ENCODE measurements around the gene ANTXRL.
"Not testable (repeated sequence)": the region's sequence is repeated elsewhere in the genome, so short reads cannot be mapped to it uniquely, and the experiment has no call there.

Gene ANTXRL

DNA sequence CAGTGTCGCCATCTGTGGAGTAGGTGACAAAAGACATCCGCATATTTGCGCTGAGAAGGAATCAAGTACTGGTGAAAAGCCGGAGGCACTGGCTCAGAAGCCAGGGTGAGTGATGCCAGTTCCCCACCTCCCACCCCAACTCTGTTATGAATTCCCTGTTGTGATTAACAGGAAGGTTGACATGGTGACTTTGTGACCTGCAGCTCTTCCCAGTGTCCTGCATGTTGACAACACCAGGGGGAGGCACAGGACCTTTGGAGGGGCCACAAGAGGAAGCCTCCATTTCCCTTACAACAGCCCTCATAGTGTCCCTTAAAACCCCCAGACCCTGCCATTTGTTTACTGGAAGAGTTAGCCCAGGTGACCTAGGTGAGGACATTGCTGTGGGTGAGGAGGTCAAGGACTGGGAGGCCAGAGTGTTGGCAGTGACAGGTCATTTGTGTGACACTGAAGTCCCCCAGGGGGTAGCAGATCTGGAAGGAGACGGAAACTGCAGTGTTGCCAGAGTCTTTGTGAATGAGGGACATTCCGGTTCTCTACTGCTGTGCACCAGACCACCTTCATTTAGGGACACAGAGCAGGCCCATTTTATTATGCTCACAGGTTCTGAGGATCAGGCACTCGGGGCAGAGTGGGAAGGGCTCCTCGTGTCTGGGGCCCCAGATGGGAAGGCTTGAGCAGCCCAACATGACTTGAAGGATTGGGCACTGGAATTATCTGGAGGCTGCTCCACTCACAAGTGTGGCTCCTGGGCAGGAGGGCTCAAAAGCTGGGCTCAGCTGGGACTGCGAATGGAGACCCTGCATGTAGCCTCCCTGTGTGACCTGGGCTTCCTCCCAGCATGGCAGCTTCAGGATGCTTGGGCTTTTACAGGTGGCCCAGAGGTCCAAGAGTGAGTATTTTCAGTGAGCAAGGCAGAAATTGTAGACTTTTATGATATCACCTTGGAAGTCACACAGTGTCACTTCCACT lies 13.0 kb upstream of the ANTXRL start:
- no peak for DNase-seq

- DNase-seq = no peak
These were observed 9.0 kb upstream of the ANTXRL start for GRCh38 chr10:46277840-46278239.

GRCh38 chr10:46282421-46282831 lies 4.4 kb upstream of the ANTXRL start:
- DNase-seq = not testable (repeated sequence)

DNA sequence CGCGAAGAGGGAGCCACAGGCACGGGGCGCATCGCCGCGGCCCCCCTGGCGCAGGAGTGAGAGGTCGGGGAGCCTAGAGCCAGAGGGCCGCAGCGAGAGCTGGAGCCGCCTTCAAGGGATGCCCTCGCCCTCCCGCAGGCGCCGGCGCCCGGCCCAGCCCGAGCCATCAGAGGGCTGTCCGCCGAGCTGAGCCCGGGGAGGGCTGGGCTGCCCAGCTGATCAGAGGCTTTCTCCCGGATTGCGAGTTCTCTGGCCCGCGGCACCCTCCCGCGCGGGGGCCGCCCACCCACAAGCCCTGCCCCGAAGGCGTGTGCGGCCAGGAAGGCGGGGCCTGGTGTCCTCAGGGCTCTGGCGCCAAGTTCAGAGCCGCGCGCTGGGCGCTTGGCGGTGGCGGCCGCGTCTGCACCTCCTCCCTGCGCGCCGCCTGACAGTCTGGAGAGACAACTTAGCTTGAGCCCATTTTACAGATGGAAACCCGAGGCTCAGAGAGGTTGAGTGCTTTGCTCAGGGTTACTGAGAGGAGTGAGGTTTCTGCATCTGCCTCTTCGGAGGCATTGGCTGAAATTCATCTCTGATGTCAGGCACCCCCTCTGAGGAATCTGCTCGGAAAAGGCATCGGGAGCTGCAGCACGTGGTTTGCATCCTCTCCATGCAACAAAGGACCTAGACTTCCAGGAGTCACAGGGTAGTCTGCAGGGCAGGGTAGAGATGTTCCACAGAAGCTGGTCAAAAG lies 3.8 kb upstream of the ANTXRL start:
- DNase-seq = peak; percentile 69 to 74

DNA sequence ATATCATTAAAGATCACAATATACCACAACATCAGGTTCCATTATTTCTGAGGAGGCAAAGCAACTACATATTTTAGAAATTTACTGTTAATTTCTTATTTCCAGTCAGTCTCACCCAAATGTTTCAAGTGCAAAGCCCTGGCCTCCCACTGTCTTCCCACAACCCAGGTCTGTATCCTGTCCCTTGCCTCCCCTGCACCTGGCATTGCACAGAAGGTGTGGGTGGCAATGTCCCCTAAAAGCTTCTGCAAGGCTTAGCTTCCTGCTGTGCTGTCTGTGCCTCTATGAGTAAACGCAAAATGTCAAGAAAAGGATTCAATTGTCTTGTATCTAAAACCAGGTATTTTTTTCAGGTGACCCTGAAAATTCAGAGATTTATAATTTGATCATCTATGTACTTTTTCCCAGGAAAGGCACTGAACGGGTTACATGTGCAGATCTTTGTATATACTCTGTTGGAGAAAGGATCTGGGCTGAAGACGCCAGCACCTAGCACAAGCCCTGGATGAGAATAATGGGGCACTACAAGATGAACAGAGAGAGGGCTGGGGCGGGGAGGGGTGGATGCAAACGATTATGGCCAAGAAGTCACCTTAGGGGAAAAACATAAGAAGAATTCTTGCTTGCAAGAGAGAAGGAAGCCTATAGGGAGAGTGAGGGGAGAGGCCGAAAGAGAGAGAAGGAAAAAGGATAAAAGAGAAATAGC lies 3.1 kb upstream of the ANTXRL start:
- peak in 1 of 2 experiments; percentile 21 for DNase-seq

DNA sequence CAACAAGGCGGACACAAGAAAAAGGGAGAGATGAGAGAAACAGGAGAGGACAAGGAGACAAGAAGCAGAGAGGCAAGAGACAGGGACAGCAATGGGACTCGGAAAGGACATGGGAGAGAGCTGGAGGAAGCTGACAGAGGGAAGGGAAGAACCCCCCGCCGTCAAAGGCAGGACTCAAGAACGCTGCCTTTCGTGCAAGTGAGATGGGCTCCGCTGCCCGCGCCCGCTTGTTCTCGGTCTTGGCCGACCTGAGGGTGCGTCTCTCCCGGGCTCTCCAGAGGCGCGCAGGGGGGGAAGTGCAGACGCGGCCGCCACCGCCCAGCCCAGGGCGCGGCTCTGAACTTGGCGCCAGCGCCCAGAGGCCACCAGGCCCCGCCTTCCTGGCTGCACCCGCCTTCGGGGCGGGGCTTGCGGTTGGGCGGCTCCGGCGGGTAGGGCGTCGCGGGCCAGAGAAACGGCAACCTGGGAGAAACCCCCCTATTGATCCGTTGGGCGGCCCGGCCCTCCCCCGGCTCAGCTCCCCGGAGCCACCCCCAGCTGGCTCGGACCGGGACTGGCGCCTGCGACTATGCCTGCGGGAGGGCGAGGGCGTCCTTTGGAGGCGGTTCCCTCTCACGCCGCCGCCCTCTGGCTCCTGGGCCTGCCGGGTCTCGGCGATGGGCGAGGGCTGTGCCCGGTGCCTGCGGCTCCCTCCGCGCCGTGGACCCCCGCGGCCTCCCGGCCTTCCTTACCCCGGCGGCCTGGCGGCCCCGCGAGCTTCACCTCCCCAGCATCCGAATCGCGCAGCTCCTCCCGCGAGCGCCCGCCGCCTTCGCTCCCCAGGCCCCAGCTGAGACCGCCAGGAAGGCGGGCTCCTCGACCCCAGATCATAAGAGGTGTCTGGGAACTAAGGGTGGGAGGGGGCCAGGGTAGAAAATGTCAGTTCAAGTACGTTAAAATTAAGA lies 2.2 kb upstream of the ANTXRL start:
- DNase-seq = peak; percentile 87 to 90

DNA sequence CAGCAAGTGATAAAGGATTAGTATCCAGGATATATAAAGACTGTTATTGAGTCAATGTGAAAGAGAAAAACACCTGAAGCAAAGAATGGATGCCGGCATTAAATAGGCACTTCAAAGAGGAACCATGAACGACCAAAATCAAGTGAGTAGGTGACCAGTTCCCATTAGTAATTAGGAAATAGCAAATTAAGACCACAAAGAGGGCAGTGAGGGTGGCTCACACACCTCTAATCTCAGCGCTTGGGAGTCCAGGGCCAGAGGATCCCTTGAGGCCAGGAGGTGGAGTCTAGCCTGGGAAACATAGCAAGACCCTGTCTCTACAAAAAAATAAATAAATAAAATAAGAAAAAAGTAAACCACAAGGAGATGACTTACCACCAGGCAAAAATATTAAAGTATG lies 1.5 kb upstream of the ANTXRL start:
- DNase-seq = peak in 1 of 2 experiments; percentile 7

- DNase-seq = peak; percentile 10 to 12
These were observed 704 bp upstream of the ANTXRL start for GRCh38 chr10:46285966-46286620.

DNA sequence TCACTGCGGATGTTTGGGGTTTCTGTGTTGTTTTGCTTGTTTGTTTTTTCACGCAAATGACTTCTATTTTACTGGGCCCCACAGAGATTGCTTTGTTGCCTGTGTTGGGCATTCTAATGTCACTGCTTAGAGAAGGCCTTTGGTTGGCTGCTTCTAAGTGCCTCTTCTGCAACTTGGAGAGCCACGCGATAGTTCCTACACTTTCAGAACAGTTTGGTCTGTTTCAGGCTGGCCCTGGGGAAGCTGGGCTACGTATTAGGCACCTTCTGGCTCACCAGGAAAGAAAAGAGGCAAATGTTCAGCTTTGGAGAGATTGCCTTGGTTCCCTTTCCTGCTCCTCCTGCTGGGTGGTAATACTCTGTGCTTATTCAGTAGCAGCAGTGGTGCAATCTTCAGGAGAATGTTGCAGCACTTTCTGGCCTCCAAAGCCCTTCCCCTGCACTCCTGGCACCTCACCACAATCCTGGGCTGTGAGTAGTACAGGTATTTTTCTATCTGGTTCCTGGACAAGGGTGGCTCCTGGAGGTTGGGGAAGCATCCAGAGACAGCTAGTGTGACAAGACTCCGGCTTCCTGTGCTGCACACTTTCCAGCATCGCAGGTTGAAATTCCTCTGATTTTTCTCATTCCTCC lies 1.2 kb downstream of the ANTXRL start:
- DNase-seq = no peak

GRCh38 chr10:46288601-46289206 lies 1.9 kb downstream of the ANTXRL start:
- no peak for DNase-seq

DNA sequence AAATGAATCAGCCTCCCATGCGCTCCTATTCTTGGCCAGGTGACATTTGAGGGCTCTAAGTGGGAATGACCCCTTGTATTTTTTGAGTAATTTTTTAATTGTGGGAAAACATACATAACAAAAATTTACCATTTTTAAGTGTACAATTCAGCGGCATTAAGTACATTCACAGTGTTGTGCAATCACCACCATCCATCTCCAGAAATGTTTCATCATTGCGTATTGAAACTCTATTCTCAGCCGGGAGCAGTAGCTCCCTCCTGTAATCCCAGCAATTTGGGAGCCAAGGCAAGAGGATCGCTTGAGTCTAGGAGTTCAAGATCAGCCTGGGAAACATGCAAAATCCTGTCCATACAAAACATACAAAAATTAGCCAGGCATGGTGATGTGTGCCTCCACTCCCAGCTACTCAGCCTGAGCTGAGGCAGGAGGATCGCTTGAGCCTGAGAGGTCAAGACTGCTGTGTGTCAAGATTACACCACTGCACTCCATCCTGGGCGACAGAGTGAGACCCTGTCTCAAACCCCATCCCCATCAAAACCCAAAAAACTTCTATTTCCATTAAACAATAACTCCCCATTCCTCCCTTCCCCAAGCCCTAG lies 2.5 kb downstream of the ANTXRL start:
- no peak for DNase-seq

GRCh38 chr10:46290101-46290886 lies 3.5 kb downstream of the ANTXRL start:
- no peak for DNase-seq

DNA sequence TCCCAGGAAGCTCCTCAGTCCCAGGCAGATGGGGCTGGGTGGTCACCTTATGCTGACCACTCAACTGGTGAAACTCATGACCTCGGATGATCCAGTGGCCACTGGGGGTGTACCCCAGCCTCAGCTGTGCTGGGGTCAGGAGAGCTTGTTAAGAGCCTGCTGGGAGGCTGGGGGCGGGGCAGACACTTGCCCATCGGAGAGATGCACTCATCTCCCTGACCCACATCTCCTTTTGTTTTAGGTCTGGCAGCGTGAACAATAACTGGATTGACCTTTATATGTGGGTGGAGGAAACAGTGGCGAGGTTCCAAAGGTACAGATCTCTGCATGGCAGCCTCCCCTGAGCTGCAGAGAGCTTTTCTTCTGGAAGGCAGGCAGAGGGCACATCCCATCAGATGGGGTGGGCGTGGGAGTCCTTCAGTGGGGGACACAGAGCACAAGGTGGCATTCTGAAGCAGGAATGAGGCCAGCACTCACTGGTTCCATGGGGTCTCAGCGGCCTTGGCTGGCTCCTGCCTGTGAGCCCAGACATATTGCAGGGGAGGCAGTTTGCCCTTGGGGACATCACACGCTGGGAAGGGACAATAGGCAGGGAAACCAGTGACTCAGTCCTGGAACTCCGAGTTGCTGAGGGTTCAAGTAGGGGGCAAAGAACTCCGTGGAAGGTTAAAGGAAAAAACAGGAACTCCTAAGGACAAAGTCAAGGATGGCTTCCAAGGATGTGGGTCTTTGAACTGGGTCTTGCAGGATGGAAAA lies 5.2 kb downstream of the ANTXRL start:
- DNase-seq = no peak

GRCh38 chr10:46292573-46293023 lies 5.8 kb downstream of the ANTXRL start:
- no peak for DNase-seq

DNA sequence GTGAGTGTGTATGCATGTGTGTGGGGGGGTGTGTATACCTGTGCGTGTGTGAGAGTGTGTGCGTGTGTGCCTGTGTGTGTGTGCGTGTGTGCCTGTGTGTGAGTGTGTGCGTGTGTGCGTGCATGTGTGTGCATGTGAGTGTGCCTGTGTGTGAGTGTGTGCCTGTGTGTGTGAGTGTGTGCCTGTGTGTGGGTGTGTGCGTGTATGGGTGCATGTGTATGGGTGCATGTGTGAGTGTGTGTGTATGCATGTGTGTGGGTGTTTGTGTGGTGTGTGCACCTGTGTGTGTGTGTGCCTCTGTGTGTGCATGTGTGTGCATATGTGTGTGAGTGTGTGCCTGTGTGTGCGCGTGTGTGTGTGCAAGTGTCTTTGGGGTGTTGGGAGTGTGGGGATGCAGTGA lies 6.4 kb downstream of the ANTXRL start:
- no peak for DNase-seq

DNA sequence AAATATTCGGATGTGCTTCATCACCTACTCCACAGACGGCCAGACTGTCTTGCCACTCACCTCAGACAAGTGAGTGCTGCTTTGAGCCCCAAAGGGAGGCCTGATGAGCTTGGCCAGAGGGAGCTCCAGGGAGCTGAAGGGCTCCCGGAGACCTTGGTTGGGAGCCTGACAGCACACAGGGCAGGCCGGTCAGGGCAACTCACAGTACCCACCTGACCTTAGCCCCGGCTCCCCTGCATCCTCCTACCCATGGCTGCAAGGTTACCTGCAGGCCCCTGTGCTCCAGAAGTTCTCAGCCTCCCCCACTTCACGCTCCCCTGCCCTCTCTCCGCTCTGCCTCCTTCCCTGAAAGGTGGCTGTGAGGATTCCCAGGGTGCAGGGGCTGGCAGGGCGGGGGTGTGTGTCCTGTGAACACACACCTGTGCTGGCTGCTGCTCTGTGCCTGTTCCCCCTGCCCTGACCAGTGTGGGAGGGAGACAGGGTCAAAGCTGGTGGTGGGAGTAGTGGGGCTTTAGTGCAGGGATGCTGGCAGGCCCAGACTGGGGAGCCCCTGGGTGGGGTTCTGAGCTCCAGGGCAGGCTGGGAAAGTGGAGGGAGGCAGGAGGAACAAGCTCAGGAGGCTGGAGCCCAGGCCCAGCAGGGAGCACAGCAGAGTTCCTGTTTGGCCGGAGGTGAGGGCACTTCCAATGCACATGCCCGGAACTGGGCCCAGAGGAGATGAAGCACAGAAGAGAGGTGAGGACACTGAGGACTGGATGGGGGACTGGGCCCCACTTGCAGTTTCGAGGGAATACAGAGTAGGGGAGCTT lies 7.2 kb downstream of the ANTXRL start:
- no peak for DNase-seq

DNA sequence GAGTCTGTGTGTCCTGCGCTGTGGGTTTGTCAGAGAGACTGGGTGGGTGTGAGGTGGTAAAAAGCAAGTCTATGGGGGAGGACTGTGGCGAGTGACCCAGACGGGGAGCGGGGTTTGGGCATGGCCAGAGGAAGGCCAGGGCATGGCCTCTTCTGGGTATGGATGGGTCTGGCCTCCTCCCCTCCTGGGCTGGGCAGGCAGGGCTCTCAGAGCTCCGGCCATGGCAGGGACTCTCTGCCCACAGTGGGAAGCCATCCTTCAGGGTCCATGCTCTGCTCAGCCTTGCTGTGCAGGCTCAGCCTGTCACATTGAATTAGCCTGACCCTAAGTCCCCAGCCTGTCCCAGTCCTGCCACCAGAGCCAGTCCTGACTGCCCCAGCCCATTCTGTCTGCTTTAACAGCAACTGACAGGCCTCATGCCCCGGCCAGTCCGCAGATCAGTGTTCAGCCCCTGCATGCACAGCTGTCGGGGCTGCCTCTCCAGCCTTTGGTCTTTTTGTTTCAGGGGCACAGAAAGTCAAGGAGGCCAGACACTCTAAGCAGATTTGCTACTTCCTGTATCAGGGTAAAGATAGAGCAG lies 7.9 kb downstream of the ANTXRL start:
- DNase-seq = peak in 1 of 2 experiments; percentile 7
